Left lobe of liver (tissue), 2 donors: Measurements from ENCODE around the gene CTXN3. TPM values are rescaled to one million over a fixed set of nuclear protein-coding genes. Genes with fewer than 3 reads are reported as not detected.

Experiments used
- ATAC-seq: fragments of 200-7000 bp; cut with Tn5 transposase; one replicate; pipeline ENCODE4 v1.9.1; 2020; ENCODE audit warnings: mild to moderate bottlenecking, moderate library complexity
- DNase-seq: peaks from one replicate; pipeline ENCODE4 v3.0.0-alpha.2; 2020; ENCODE audit warnings: low spot score
- total RNA-seq: library from RNA; stranded (reverse); gene quantifications from one replicate; pipeline ENCODE4 v1.2.1, GENCODE V29; 2021
- donor health status: DM: no; HTN: no; CAD: no; lungs with moderate emphysema.
- donor health status: DM: no; HTN: yes; CAD: no.

The CTXN3 gene
- not detected for total RNA-seq

DNA sequence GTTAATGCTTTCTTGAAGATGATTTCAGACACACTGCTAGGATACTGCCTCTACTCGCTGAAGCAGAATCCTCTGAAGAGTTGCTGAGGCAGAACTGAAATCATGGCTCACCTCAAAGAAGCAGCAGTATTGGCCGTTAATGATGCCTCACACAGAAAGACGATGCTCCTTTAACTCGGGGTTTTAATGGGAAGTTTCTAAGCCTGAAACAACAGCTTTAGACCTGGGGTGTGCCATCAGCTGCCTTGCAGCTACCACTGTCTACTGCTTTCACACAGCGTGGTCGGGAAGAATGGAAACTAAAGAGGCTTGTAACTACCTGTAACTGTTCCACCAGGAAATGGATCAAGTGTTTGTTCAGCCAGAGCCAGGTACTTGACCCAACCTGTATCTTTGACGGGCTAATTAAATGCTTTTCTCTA, at the start of gene CTXN3:
TSS of gene CTXN3 (plus strand) at position 65 of the 422 bp plus-strand sequence. CDS start 8,440 bp downstream, outside the sequence.
- no peak for ATAC-seq
- DNase-seq, result no peak

DNA sequence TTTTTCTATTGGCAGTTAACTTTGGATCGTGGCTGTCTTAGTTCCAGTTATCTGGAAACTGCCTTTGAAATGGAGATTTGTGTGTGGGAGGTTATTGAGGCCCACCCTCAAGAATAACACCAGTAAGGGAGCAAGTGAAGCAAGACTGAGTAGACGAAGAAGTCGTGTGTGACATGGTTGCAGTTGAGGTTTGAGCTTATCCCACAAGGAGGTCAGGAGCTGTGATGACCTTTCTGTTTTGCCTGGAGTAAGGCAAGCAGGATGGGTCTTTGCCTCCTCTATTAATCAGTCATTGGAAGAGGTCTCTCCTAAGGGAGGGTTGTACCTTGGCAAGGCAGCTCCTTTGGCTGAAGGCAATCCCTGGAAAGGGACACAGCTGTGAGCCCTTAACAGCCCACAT, 49.6 kb upstream of the CTXN3 start:
- no peak for ATAC-seq
- DNase-seq, result no peak

DNA sequence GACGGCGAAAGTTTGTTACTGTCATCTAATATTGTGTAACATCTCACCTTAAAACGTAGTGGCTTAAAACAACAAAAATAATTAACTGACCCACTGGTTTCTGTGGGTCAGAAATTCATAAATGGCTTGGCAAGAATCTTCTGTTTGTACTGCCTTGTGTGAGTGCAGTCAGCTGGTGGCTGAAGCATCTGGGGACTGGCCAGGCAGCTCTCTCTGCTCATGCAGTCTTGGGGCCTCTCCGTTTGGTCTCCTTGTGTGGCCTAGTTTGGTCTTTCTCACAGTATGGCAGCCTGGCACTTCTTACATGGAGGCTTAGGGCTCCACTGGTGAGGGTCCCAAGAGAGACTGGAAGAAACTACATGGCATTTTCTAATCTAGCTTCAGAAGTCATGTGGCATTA, 49.0 kb upstream of the CTXN3 start:
- no peak for DNase-seq
- ATAC-seq, result no peak

DNA sequence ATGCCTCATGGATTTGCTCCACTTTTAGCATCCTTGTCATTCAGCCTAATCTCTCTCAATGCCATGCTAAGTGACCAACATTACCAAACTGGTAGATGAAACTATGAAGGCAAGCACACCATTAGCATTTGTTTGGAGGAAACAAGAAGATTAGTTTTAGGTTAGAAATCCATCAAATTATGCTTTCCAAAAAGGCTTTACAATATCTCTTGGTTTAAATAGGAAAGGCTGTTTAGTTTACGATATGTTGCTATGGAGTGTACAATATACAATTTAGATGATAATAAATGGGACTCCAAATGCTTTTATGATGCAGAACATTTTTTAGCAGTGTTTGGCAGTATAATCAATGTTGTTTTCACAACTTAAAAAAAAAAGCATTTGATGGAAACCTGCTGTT, 47.8 kb upstream of the CTXN3 start:
- no peak for ATAC-seq
- DNase-seq, result no peak

DNA sequence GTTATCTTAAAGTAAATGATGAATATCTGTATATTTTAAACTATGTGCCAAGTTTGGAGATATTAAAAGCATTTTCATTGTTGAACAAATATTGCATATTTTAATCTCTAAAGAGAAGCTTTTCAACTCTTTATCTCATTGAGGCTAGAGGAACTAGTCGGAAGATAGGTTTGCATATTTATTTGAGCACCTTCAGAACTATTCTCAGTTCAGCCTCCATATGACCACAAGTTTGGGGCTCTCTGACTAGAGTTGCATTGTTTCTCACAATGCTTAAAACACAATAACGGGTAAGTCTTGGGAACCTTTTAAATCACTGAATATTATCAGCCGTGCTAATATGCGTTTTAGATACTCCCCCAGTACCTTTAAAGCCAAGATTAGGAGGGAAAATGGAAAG, 47.3 kb upstream of the CTXN3 start:
- DNase-seq, result no peak
- no peak for ATAC-seq

DNA sequence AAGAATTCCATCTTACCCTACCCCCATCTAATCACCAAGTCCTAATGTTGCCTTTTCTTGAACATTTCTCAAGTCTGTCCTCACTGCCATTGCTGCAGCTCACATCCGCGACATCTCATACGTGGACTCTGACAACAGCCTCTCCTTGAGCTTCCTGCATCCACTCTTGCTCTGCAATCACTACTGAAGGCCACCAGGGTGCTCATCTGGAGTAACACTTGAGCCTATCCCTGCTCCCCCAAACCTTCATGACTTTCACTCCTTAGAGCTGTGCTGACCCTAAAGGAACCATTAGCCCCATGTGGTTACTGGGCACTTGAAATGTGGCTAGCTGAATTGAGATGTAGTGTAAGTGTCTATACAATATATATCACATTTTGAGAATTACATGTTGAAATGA, 46.4 kb upstream of the CTXN3 start:
- DNase-seq (no peak), ATAC-seq (no peak)

DNA sequence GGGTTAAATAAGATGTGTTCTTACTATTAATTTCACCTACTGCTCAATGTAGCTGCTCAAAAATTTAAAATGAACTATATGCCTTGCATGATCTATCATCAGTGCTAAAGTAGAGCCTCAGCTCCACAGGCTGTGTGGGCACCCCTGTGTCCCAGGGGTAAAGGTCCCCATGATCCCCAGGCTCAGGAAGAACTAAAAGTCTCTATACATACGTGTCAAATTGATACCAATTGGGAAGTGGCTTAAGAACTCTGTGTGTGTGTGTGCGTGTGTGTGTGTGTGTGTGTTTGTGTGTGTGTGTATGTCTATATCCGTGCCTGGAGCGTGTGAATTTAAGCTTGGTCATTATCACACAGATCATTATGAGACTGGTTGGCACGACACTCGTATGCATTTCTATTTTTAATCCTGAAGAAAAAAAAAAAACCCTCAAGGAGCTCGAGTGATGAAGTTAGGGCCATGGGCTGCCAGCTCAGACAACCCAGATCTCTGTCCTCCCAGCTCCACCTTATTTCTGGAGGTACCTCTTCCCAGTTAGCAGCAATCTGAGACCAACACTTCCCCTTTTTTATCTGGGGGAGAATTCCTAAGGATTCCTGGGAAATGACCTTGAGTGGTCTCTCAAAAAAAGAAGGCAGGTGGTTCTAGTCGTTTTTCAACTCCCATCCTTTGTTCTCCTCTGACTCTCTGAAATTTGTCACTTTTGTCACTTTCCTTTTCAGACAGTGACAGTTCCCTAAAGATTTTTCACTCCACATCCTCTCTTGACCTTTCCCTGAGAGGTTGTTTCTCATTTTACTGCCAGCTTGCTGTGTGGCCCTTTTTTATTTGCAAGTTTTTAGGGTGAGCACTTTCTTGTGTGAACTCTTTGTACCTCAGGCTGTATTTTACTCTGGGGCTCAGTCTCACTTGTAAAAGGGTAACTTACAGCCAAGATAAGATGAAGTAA, 45.7 kb upstream of the CTXN3 start:
- ATAC-seq, result no peak

DNA sequence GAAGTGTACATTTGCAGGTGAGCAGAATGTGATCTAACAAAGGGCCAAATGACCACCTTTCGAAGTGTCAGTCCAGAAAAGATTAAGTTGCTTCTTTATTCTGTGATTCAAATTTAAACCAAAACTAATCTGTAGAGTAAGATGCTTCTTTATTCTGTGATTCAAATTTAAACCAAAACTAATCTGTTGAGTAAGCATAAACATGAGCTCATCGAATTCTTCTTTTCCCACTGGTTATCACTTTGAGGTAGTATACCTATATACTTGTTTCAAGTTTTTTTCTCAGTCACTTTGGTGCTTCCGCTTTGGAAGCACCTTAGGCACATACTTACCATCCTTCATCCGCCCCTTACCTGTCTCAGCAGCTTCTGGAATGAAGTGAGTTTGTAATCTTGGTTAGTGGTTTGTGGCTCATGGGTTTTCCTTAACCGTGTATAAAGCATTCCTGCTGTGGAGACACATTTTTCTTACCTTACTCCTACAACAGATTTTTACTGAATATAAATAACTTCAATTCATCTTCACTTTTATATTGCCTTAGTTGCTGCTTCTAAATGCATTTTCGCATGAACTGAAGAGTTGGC, 40.7 kb upstream of the CTXN3 start:
- no peak for ATAC-seq

More for the DNA sequence above, 45.7 kb upstream of the CTXN3 start:
- DNase-seq, result no peak

DNA sequence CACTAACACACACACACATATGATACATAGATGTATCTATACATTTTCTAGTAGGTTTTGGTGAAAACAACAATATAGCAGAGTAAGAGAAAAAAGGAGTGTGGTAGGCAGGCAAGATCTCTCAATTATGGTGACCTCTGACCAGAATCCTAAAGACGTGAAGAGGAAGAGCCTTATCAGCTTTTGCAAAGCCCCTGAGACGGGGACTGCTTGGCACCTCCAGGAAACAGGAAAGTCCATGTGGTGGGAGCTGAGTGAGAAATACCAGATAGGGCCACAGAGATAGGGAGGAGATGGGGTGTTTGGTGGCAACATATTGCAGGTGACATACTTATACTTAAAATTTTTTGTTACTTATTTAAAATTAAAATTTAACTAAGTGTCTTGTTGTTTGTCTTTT, 39.9 kb upstream of the CTXN3 start:
- ATAC-seq (no peak), DNase-seq (no peak)

More for the DNA sequence above, 40.7 kb upstream of the CTXN3 start:
- DNase-seq, result no peak

DNA sequence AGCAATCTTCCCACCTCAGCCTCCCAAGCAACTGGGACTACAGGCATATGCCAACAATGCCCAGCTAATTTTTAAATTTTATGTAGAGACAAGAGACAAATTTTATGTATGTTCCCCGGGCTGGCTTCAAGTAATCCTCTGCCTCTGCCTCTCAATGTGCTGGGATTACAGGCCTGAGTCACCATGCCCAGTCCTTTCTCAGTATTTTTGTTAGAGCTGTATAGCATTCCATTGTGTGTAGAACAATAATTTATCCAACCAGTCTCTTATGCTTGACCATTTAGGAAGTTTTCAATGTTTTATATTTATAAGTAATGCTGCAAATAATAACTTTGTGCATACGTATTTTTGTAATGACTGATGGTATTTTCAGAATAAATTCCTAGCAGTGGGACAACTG, 38.9 kb upstream of the CTXN3 start:
- no peak for DNase-seq
- ATAC-seq, result no peak

DNA sequence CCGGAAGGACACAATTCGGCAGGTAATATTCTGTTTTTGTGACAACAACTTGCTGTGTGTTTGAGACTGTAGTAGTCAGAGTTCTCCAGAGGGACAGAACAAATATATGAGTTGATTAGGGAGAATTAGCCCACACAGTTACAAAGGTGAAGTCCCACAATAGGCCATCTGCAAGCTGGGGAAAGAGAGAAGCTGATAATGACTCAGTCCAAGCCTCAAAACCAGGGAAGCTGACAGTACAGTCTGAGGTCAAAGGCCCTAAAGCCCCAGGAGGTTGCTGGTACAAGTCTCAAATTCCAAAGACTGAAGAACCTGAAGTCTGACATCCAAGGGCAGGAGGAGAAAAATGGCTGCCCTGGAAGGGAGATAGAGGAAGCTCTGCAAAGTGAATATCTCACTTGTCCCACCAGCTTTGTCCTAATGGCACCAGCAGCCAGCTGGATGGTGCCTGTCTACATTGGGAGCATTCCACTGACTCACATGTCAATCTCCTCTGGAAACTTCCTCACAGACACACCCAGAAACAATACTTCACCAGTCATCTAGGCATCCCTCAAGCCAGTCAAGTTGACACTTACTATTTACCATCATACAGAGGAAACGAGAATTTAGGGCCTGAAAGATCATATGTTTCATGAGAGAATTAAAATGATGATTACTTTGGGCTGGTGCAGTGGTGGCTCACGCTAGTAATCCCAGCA, 36.3 kb upstream of the CTXN3 start:
- ATAC-seq, result no peak
- DNase-seq, result no peak

DNA sequence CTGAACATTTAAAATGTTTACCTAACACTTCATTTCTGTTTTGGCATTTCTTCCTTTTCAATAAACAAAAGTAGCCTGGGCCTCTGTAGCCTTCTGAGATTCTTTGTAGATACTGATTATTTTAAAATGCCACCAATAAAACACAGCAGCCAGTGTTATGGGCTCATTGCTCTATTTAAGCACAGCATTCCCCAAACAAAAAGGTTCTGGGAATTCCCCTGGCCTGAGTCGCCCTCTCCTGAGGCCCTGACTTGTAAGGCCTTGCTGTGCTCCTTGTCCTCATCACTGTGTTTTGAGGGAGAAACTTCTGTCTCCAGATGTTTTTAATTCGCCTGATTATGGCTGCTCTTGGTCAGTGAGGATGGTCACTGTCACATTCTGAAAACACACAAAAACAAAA, 33.0 kb upstream of the CTXN3 start:
- DNase-seq, result no peak
- no peak for ATAC-seq

DNA sequence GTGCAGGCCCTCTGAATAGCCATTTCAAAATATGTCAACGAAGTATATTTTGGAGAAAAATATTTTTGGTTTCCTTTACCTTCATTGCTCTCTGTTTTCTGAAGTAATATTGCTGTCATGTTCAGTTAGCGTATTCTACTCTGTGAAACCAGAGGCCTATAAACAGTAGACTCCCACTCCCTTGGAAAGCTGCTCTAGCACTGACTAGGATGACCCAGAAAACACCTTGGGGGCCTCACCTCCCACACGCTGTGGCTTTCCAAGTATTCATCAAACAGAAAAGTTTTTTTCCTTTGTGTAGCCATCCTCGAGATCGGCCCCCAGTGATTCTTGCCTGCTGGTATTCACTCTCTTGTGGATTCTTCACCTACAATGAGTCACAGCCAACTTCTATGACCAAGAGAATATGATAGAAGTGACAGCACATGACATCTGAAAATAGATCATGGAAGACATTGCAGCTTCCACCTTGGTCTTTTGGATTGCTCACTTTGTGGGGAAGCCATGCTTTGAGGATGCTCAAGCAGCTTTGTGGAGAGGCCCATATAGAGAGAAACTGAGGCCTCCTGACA, 28.9 kb upstream of the CTXN3 start:
- DNase-seq (no peak), ATAC-seq (no peak)

DNA sequence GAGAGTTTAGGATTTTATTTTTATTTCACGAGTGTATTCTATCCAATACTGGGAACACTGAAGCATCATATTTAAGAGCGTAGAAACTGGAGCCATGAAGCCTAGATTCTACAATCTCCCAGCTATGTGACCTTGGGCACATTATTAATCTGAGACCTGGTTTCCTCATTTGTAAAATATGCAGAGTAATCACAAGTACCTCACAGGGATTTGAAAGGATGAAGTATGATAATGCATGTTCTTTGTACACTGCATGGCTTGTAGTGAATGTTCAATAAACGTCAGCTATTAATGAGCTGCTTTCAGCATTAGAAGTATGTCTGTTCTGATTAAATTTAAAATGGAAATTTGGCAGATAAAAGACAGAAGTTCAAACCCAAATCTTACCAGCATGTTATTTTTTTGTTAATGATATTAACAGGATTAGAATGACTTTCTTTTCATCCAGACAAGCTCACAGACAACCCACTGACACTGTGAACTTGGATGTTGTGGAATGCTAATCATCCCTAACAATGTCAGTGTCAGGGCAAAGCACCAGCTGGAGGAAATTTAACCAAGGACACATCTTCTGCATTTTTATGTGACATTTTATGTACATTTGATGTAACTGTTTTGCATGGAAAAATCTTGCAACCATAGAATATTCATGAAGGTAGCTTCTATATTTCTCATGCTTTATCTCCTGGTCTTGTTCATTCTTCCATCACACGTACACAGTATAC, 27.1 kb upstream of the CTXN3 start:
- ATAC-seq, result no peak
- DNase-seq, result no peak

DNA sequence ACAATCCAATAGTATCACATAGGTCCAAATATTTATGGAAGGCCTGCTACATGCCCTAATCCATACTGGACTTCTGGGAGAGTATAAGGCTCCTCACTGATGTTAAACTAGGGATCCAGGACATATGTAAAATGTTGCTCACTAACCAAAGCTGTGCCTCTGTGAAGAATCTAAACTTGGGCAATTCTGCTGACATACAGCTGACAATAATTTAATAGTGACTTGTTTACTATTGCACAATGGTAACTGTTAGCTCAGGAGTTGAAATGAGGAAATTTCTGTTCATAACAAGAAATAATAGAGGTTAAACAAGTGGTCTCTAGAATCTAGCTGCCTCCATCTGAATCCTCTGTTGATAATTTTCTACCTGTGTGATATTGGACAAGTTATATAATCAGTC, 14.9 kb upstream of the CTXN3 start:
- ATAC-seq (no peak), DNase-seq (no peak)

DNA sequence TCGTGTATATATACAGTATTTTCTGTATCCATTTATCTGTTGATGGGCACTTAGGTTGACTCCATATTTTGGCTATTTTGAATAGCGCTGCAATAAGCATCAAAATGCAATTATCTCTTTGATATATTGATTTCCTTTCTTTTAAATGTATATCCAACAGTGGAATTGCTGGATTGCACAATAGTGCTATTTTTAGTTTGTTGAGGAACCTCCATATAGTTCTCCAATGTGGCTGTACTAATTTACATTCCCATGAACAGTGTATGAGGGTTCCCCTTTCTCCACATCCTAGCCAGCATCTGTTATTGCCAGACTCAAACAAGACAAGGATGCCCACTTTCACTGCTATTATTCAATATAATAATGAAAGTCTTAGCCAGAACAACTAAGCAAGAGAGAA, 9.1 kb upstream of the CTXN3 start:
- DNase-seq (no peak), ATAC-seq (no peak)

DNA sequence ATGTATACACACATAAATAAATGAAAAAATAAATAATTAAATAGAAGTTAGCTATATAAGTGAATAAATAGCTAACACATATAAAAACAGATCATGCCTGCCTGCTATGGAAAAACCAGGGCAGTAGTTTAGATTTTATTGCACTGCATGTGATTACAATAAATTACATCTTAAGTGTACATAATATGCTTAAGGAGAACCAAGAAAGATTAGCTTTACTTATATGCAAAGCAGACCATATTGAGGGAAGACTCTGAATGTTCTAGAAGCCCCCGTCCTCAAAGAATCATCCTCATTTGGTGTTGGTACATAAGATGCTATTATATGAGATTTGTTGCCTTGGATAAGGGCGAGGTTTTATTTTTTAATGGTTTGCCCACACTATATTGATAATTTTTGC, 5.9 kb upstream of the CTXN3 start:
- no peak for ATAC-seq

DNA sequence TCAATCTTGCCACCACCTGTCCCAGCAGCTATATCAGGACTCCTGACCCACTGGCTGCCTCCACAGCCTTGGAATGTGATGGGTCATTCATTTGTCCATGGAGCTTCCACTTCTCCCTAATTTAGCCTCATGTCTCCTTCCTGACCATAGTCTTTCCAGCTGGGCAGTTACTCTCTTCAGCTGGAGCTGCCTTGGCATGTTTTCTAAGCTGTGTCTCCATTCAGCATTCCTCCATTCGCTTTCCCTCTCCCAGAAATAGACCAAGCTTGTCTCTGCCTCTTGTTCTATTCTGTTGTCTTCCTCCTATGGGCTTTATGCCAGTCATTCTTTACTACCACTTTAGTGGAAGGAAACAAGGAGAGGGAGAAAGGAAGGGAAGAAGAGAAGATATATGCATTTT, 5.3 kb upstream of the CTXN3 start:
- DNase-seq (no peak), ATAC-seq (no peak)

More for the DNA sequence above, 5.9 kb upstream of the CTXN3 start:
- DNase-seq, result no peak

DNA sequence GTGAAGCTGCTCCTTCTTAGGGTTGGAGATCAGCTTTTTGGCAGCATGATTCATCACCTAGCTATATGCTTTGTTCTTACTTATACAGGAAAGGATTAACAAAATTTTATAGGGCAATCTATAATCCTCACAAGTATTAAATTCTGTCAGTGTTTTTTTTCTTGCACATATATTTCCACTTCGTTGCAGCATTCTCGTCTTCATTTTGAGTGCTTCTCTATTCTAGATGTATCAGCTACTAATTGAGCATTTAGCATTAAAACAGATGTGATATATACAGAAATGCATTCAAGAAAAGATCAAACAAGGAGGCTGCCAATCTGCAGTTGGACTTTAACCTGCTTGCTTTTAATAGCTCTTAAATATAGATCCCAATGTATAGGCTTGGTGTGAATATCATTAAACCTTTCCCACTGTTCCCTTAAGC, 3.6 kb upstream of the CTXN3 start:
- ATAC-seq (no peak), DNase-seq (no peak)

DNA sequence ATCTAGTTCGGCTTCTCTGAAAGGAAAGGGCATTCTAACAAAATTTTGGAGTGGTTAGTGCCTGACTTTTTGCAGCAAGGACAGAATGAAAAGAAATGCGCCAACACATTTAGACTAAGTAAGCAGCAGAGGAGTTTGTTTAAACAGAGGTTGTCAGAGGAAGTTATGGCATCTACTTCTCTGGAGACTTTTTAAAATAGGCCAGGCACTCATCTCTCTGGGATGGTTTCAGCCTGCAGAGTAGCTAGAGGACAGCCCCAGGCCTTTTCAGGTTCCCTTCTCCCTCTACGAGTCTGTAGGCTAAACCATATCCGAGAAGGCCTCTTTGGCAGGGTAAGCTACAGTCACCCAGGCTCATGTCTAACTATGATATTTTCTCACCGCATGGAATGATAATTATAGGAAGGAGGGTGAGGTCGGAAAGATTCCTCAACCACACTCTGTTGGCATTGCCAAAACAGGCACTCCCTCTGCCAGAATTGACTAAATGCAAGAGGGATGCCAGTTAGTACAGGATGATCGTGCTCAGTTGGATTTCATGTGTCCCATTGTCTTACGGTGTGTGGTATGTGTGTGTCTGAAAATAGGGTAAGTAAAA, 1.4 kb upstream of the CTXN3 start:
- ATAC-seq (no peak), DNase-seq (no peak)
